ENCODE results near the gene HSP90AA1.

DNA sequence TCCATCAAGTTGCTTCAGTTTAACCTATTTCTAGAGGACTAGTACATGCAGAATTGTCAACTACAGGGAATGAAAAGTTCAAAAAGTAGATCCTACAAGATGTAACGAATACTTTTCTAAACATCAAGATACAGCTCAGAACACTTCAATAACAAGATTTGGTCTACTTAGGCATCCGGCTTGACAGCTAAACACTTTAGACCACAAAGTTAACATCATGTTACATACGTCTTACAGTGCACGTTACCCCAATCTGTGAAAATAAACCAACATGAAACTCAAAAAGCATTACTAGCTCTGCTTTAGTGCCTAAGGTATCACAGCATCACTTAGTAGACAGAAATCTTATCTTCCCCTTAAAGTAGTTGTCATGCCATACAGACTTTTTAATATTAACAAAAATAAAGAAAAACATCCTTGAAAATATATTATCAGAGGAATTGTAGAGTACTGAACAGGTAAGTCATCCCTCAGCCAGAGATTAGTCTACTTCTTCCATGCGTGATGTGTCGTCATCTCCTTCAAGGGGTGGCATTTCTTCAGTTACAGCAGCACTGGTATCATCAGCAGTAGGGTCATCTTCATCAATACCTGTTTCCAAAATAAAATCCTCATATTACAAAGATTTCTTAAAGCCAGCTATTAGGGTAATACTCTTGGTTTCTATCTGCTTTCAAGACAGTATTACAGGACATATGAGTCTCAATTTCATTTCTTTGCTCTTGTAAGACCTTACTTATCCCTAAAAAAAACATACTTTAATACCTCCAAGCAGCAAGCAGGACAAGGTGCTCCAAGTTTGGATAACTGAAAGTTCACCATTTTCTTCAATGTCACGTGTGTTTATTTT lies 5.4 kb downstream of the HSP90AA1 start:
- TF ChIP-seq, protein P1, sequence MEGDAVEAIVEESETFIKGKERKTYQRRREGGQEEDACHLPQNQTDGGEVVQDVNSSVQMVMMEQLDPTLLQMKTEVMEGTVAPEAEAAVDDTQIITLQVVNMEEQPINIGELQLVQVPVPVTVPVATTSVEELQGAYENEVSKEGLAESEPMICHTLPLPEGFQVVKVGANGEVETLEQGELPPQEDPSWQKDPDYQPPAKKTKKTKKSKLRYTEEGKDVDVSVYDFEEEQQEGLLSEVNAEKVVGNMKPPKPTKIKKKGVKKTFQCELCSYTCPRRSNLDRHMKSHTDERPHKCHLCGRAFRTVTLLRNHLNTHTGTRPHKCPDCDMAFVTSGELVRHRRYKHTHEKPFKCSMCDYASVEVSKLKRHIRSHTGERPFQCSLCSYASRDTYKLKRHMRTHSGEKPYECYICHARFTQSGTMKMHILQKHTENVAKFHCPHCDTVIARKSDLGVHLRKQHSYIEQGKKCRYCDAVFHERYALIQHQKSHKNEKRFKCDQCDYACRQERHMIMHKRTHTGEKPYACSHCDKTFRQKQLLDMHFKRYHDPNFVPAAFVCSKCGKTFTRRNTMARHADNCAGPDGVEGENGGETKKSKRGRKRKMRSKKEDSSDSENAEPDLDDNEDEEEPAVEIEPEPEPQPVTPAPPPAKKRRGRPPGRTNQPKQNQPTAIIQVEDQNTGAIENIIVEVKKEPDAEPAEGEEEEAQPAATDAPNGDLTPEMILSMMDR (IDR thresholded peaks at IDR 0.05), result no peak
- TF ChIP-seq POLR2AphosphoS5 (IDR thresholded peaks at IDR 0.05), result no peak
